ENCODE measurements around the gene CDY1B.
"Not testable (repeated sequence)": the region's sequence is repeated elsewhere in the genome, so short reads cannot be mapped to it uniquely, and the experiment has no call there.

Gene CDY1B

GRCh38 chrY:24047919-24048318, at the start of gene CDY1B:
CDY1B (minus strand) TSS chrY:24048019; CDS start chrY:24047688, 331 bp downstream.
- H3K27ac ChIP-seq, result not testable (repeated sequence)

- H3K27ac ChIP-seq, result not testable (repeated sequence)
Observed at GRCh38 chrY:24049525-24049924, 1.7 kb upstream of the CDY1B start.

GRCh38 chrY:24043209-24043608, 4.6 kb downstream of the CDY1B start:
- not testable (repeated sequence) for H3K27ac ChIP-seq

- H3K27ac ChIP-seq, result not testable (repeated sequence)
Observed at GRCh38 chrY:24039008-24039718, 8.7 kb downstream of the CDY1B start.

- not testable (repeated sequence) for H3K27ac ChIP-seq
Observed at GRCh38 chrY:24026212-24027103, 21.4 kb downstream of the CDY1B start.

Measured in 22Rv1 (cell line).